Activated CD4-positive, CD25-positive, alpha-beta regulatory T cell treated with anti-CD3 and anti-CD28 coated beads, Interleukin-2, amount 50 U/mL, for 24 hours (primary cell): ENCODE results near the gene DUSP16.
A peak's percentile ranks its signal among the peaks of the same experiment; 100 is the strongest.

ENCODE experiments used
- ATAC-seq, 2 donors: fragments of 150-1000 bp; cut with Tn5 transposase; one replicate each; pipeline ENCODE4 v1.10.0; 2021; ENCODE audit warnings: mild to moderate bottlenecking in 1 of 2, moderate library complexity in 1 of 2

Gene DUSP16

DNA sequence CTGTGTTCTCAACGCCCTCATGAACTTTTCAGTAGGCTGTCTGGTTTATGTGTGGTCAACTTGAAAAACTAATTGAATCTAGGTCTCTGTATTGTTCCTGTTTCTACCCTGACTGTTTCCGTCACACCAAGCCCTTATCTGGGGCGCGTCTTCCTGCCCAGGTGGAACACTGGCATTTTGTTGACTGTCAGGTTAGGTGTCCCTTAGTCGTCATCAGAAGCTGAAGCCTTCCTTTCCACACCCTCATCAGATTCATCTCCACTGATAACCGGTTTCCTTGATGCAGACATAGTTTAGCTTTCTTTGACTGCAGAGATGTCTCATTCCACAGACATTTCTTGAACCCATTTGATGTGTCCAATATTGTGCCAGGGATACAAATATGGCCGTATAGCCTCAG is 96.5 kb downstream of the DUSP16 start:
- peak; percentile 11 to 17 for ATAC-seq

- no peak for ATAC-seq
Measured at GRCh38 chr12:12465522-12465921, 97.1 kb downstream of the DUSP16 start.

GRCh38 chr12:12461923-12462315 is 100.7 kb downstream of the DUSP16 start:
- peak; percentile 89 to 94 for ATAC-seq

- peak; percentile 49 to 56 for ATAC-seq
Measured at GRCh38 chr12:12460935-12461922, 101.4 kb downstream of the DUSP16 start.

DNA sequence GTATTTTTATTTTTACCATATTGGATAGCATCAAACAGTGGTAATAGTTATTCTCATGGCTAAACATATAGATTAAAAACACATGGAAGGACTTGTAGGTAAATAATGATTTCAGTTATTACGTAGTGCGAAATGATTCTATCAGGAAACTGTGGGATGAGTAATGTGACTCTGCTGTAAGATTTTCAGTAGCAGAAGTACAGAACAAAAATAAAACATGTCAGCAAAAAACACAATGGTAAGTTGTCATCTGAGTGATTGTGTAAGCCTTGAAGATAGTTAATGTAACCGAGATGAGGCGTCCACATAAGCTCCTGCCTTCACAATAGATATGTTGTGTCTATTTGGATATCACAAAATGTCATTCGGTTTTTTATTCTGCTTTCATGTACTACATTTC is 106.0 kb downstream of the DUSP16 start:
- peak; percentile 75 to 86 for ATAC-seq

DNA sequence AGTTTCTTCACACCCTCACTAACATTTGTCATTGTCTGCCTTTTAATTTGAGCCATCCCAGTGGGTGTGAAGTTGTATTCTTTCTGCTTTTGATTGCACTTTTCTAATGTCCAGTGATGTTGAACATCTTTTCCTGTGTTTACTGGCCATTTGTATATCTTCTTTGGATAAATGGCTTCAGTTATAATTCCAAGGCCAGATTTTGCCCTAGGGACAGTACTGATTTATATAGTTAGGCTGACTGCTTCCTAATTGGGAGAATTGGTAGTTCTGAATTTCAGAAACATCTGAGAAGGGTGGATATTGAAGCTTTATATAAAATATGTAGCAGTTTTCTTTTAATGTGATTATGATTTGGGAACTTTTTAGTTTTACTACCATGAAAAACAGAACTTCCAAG is 108.3 kb downstream of the DUSP16 start:
- no peak for ATAC-seq

GRCh38 chr12:12453635-12454034 is 109.0 kb downstream of the DUSP16 start:
- no peak for ATAC-seq

DNA sequence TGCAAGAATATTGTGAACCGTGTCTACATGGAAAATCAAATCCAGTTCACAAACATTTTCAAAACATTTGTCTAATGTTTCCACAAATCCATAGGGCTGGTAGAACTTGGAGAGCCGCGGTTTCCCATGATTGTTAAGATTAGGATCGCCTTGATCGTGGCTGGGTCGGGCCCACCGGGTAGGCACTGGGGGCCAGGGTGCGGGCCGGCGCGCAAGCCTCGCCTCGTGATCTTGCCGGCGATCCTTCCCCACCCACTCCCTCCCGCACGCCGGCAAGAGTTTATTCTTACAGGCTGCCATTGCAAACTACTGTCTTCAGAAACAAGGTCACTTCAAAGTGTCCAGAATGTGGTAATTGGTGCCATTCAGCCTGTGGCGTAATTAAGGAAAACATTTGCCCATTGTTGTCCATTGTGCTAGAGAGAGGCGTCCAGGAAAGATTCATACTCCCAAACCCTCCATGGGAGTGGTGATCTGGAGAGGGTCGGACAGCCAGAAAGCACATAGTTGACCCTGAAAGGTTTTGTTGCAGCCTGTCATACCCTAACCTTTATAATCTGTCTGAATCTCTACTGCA is 110.2 kb downstream of the DUSP16 start:
- ATAC-seq, result no peak

DNA sequence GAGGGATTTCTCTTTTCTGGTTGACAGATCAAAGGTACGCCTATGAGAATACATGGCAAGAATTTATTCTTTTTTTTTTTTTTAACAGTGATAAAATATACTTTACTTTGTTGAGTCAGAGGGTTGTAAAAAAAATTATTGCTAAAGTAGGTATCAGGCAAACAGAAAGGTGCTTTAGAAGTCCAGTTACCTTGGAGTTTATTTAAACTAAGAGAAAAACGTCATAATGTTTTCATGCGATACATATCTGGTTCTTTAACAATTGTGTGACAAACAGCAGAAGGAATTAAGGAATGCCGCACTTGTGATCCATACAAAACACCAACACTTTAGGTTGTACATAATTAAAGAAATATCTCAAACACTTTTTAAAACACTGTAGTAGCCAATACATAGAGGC is 111.6 kb downstream of the DUSP16 start:
- no peak for ATAC-seq

- no peak for ATAC-seq
Measured at GRCh38 chr12:12450043-12450471, 112.6 kb downstream of the DUSP16 start.

GRCh38 chr12:12449533-12450025 is 113.1 kb downstream of the DUSP16 start:
- ATAC-seq, result no peak

GRCh38 chr12:12447837-12448236 is 114.8 kb downstream of the DUSP16 start:
- no peak for ATAC-seq

GRCh38 chr12:12447236-12447635 is 115.4 kb downstream of the DUSP16 start:
- no peak for ATAC-seq

- no peak for ATAC-seq
Measured at GRCh38 chr12:12446786-12447185, 115.9 kb downstream of the DUSP16 start.

DNA sequence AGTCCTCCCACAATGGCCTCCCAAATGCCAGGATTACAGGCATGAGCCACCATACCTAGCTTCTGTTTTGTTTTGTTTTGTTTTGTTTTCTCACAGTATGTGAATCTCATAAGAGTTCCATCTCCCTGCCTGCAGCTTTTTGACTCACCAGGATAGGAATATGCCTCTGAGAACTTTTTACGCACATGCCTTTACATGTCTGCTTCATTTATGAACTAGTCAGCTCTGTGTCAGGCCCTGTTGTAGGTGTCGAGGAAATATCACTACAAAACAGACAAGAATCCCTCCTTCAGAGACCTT is 116.8 kb downstream of the DUSP16 start:
- ATAC-seq, result no peak

DNA sequence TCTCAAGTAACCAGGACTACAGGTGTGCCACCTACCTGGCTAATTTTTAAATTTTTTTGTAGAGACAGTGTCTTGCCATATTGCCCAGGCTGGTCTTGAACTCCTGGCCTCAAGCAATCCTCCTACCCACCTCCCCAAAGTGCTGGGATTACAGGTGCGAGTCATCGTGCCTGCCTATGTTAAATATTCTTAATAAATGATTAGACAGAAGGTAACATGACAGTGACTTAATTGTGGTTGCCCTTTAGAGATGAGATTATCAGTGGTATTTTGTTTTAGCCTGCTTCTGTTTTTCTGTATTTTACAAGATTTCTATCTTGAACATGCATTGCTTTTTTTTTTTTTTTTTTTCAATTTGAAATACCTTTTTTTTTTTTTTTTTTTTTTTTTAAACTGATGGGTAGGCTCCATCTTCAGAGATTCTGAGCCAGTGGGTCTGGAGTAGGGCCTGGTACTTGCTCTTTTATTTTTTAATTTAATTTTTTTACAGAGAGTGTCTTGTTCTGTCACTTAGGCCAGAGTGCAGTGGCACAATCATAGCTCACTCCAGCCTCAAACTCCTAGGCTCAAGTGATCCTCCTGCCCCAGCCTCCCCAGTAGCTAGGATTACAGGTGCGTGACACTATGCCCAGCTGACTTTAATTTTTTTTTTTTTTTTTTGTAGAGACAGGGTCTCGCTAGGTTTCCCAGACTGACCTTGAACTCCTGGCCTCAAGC is 117.3 kb downstream of the DUSP16 start:
- ATAC-seq, result peak in 1 of 2 donors; percentile 27

DNA sequence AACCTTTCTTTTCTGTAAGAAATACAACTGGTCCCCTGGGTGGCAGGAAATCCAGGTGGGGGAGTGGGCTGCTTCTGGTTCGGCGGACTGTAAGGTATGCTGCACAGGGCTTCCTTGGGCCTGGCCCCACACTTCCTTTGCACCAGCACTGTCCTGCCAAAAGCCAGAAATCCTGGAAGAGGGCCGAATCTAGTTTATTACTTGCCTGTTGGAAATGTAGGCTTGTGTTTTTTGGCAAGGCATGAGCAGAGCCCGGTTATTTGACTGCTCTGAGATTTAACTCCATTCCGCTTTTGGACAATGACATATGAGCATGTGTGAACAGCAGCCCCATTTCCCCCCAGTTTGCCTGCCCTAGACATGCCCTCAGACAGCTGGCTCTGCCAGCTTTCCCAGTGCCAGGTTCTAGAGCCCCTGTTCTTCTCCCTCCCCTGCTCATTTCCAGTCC is 119.2 kb downstream of the DUSP16 start:
- no peak for ATAC-seq

DNA sequence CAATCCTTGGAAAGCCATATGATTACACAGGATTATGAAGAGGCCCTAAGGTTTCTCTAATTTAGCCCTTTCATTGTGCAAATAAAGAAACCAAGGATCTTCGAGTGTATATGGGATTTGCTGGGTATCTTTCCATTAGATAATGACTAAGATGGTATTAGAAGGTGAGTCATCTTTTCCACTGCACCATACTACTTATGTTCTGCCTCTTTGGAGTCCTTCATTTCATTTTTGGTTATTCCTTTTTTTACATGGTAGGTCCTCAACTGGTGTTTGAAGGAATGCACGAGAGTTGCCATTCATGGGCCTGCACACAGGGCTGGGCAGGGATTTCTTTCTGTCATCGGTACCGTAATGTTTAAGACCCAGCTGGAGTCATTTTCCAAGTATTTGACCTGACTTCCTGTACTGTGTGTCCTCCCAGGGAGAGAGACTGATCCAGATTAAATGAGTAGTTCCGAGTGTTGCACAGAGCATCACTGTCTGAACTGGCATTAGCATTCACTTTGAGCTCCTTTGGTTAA is 120.1 kb downstream of the DUSP16 start:
- peak; percentile 5 to 17 for ATAC-seq

DNA sequence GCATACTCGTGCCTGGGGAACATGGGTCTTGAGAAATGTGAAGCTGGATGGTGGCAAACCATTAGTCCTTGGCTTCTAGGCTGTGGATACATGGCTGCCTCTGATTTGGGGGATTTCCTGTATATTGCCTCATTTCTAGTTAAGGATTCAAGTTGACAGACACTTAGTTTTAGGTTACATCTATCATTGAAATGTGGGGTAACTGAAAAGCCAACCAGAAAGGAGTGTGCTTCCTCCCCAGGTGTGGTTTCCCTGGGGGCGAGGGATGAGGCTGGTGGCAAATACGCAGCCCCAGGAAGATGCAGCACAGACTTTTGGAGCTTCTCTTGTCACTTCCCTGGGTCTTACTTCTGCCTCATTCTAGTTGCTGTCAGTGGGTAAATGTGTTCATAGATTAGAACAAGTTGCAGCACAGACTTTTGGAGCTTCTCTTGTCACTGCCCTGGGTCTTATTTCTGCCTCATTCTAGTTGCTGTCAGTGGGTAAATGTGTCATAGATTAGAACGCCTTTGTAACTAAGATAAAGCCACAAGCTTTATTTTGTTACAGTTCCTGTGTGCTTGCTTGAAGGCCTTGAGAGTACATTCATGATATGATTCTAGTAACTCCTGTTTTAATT is 120.7 kb downstream of the DUSP16 start:
- ATAC-seq, result peak; percentile 78 to 86

DNA sequence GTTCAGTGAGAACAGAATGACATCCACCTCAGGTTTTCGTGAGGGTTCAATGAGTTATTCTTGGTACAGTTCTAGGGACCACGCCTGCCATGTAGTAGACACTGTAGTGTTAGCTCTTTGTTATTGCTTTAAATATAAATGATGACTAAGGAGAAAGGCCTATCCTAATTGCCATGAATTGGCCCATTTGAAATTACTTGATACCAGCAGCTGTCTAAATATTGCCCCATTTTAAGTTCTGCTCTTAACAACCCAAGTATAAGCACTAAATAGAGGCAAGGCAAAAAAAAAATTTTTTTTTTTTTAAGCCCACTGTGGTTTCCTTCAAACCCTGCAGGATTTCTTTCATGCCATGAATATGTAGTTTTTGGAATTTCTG is 121.2 kb downstream of the DUSP16 start:
- ATAC-seq, result no peak

GRCh38 chr12:12440784-12441428 is 121.8 kb downstream of the DUSP16 start:
- no peak for ATAC-seq

DNA sequence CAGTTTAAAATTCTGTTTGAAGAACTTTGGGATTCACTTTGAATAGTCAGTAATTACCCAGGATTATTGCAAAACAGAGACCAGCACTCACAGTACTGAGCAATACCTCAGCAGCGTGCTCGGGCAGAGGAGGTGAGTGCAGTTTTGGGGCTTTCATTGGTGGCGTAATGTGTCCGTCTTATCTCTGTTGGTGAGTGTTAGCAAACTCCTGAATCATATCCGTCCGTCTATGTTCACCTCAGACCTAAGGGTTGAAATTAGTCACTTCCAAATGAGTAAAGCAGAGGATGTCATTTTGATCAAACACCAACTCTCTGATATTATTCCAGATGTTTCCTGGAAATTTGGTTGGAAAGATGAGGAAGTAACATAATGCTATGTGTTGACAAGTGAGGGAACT is 123.0 kb downstream of the DUSP16 start:
- ATAC-seq, result peak; percentile 79 to 88
